Esophagus squamous epithelium (tissue), 5 donors: ENCODE measurements around the gene HAUS1. TPM values are rescaled to one million over a fixed set of nuclear protein-coding genes. Genes with fewer than 3 reads are reported as not detected.
A peak's percentile ranks its signal among the peaks of the same experiment; 100 is the strongest.

Experiments used
- DNase-seq: peaks from one replicate; lab custom pipeline; 2025; lab: John Stamatoyannopoulos, UW
- H3K27ac ChIP-seq, 4 donors: fragments of 200-600 bp; sonication (generic); one replicate each; pipeline ENCODE4 v1.5.1; 2016 to 2019; ENCODE audit warnings: mild to moderate bottlenecking in 1 of 4
- H3K27me3 ChIP-seq, 4 donors: fragments of 200-600 bp; sonication (generic); 1 replicate in 3 of 4; 2 replicates in 1 of 4; pipeline versions ENCODE4 v1.5.1 to v1.6.0; 2017 to 2021; ENCODE audit warnings: antibody characterized with exemption in 1 of 4
- H3K36me3 ChIP-seq, 3 donors: fragments of 200-600 bp; sonication (generic); one replicate each; pipeline ENCODE4 v1.5.1; 2016 to 2019
- H3K4me1 ChIP-seq, 3 donors: fragments of 200-600 bp; sonication (generic); one replicate each; pipeline ENCODE4 v1.5.1; 2017 to 2019
- H3K4me3 ChIP-seq, 4 donors: fragments of 200-600 bp; sonication (generic); 1 replicate in 3 of 4; 2 replicates in 1 of 4; pipeline ENCODE4 v1.5.1; 2016 to 2019; ENCODE audit warnings: mild to moderate bottlenecking in 2 of 4, moderate library complexity in 1 of 4
- H3K9me3 ChIP-seq, 3 donors: fragments of 200-600 bp; sonication (generic); one replicate each; pipeline ENCODE4 v1.5.1; 2016 to 2019
- CTCF ChIP-seq, 6 experiments: fragments of 450-650 bp in 4 of 6; fragments of 200-600 bp in 2 of 6; sonication (generic) in 2 of 6; IDR thresholded peaks; one replicate each; pipeline ENCODE4 v1.5.1; 2016 to 2019; ENCODE audit warnings: antibody characterized with exemption in 6 of 6, mild to moderate bottlenecking in 4 of 6, moderate library complexity in 4 of 6
- POLR2A ChIP-seq, 4 donors: fragments of 450-650 bp; IDR thresholded peaks; one replicate each; pipeline ENCODE4 v1.6.1; 2017; ENCODE audit warnings: antibody characterized with exemption in 4 of 4, mild to moderate bottlenecking in 4 of 4, moderate library complexity in 3 of 4
- WGBS, 2 donors: methylation state at CpG; one replicate each; pipeline ENCODE4 v1.1.5; 2018; 5-methylcytosine and 5-hydroxymethylcytosine counted together
- intact Hi-C: fragments of 100-400 bp; cut with DNase I; formaldehyde crosslinking; loops from one replicate; pipeline ENCODE4 v1.15.0; 2022
- total RNA-seq, 4 donors: library from RNA; depleted of rRNA; stranded (reverse); fragments of >200 nt; gene quantifications; one replicate each; pipeline ENCODE4 v1.1.0, GENCODE V29; 2016
- donor health status: DM: yes; HTN: yes; CAD: no.

Gene HAUS1
- total RNA-seq = 10 to 100 TPM; 21.1 to 57.3 (median 26.7) TPM

GRCh38 chr18:46104128-46104911 is at the start of gene HAUS1:
TSS of gene HAUS1 (plus strand) at chr18:46104385. CDS start at chr18:46104412, 27 bp downstream.
- peaks cover 6 to 20% (median 8%) of the 10 kb centered on the region in 3 donors for H3K4me1 ChIP-seq
- H3K27ac ChIP-seq = peak within 1 kb of the TSS; percentile 82 to 94 (median 88)
- 0% methylated on average over 40 to 43 of the region's 57 CpGs for WGBS, 2 donors
- intact Hi-C loops = no loop called here
- no peaks in the 10 kb centered on the region for H3K27me3 ChIP-seq
- peak in 2 of 4 donors; percentile 59 to 68 for TF ChIP-seq POLR2A (IDR thresholded peaks at IDR 0.05)
- no peak for TF ChIP-seq CTCF (IDR thresholded peaks at IDR 0.05)
- H3K4me3 ChIP-seq = peak within 1 kb of the TSS; percentile 77 to 99 (median 86)
- peak; percentile 46 for DNase-seq
- H3K9me3 ChIP-seq = no peaks in the 10 kb centered on the region
- peaks cover 0 to 30% (median 4%) of the 10 kb centered on the region in 3 donors for H3K36me3 ChIP-seq

- Histone ChIP-seq H3K27me3 (no peaks in the 10 kb centered on the region), H3K4me3 (no peak overlapping the region), H3K27ac (no peak overlapping the region), H3K36me3 (no peaks in the 10 kb centered on the region), H3K9me3 (no peaks in the 10 kb centered on the region), H3K4me1 (no peaks in the 10 kb centered on the region)
- no peak for TF ChIP-seq POLR2A (IDR thresholded peaks at IDR 0.05)
- TF ChIP-seq CTCF (IDR thresholded peaks at IDR 0.05) = no peak
- no peak for DNase-seq
- WGBS, 2 donors = 77 to 82% methylated on average over 6 of the region's 6 CpGs
- intact Hi-C loops = no loop called here
Observed at GRCh38 chr18:46054956-46055837, 49.0 kb upstream of the HAUS1 start.

GRCh38 chr18:46055838-46056230 is 48.4 kb upstream of the HAUS1 start:
- peaks cover 0 to 6% (median 4%) of the 10 kb centered on the region in 3 donors for H3K4me1 ChIP-seq
- no peak for DNase-seq
- no peak for TF ChIP-seq POLR2A (IDR thresholded peaks at IDR 0.05)
- no peak for TF ChIP-seq CTCF (IDR thresholded peaks at IDR 0.05)
- no peaks in the 10 kb centered on the region for H3K9me3 ChIP-seq
- intact Hi-C loops = no loop called here
- WGBS, 2 donors = 62 to 65% methylated on average over 4 of the region's 4 CpGs
- no peaks in the 10 kb centered on the region for H3K27me3 ChIP-seq
- H3K4me3 ChIP-seq = no peak overlapping the region
- no peaks in the 10 kb centered on the region for H3K36me3 ChIP-seq
- H3K27ac ChIP-seq = peak overlapping the region in 1 of 4 donors; percentile 14

- TF ChIP-seq CTCF (IDR thresholded peaks at IDR 0.05) (no peak), POLR2A (IDR thresholded peaks at IDR 0.05) (no peak)
- intact Hi-C loops = no loop called here
Observed at GRCh38 chr18:46060359-46060841, 43.8 kb upstream of the HAUS1 start.

More at GRCh38 chr18:46060359-46060841, 43.8 kb upstream of the HAUS1 start:
- no peak for DNase-seq
- Histone ChIP-seq H3K4me3 (no peak overlapping the region), H3K36me3 (no peaks in the 10 kb centered on the region), H3K9me3 (no peaks in the 10 kb centered on the region), H3K27ac (no peak overlapping the region), H3K27me3 (no peaks in the 10 kb centered on the region), H3K4me1 (peaks cover 8 to 30% (median 8%) of the 10 kb centered on the region in 3 donors)
- 82 to 90% methylated on average over 3 of the region's 3 CpGs for WGBS, 2 donors
